ENCODE data around the gene GDF10. TPM values are rescaled to one million over a fixed set of nuclear protein-coding genes. Genes with fewer than 3 reads are reported as not detected.

GDF10 gene
- total and polyA plus RNA-seq, 2 donors (not counting 3 experiments of a cell fraction or from before 2014, with no cell fraction given) = not detected

GRCh38 chr10:47303105-47303504 lies 3.1 kb downstream of the GDF10 start:
- FAIRE-seq (no peak), DNase-seq (ENCODE audit: low read depth, low spot score) (no peak)
- no peaks in the 10 kb centered on the region for H4K20me1 ChIP-seq (replicated peaks; ENCODE audit: control insufficient read depth, extremely low read depth, insufficient read depth, low read length)
- no peaks in the 10 kb centered on the region for H3K9me1 ChIP-seq (replicated peaks; ENCODE audit: control insufficient read depth, extremely low read depth, insufficient read depth, low read length)
- no peak overlapping the region for H2AFZ ChIP-seq (ENCODE audit: low read depth, low read length)
- H3K79me2 ChIP-seq (ENCODE audit: control insufficient read depth, insufficient read depth, low read length) = no peaks in the 10 kb centered on the region
- H3K27ac ChIP-seq (ENCODE audit: insufficient read depth, low read depth, low read length) = no peak overlapping the region
- H3K4me2 ChIP-seq (ENCODE audit: insufficient read depth, low read length) = no peak overlapping the region
- BruUV-seq (replicated peaks) = no TSS peak
- dilution Hi-C loops (cut with MboI; ENCODE audit: extremely low pct_ligation_motif_present, low sequenced_read_pairs) = no loop called here
- POLR2A ChIA-PET = no interaction called here
- H3K4me3 ChIP-seq (replicated peaks in 1 of 3; ENCODE audit: insufficient read depth in 1 of 3, low read depth in 1 of 3, low read length in 3 of 3) = no peak overlapping the region
- no peak overlapping the region for H3K9ac ChIP-seq (replicated peaks; ENCODE audit: extremely low read depth, insufficient read depth, low read length)
- H3K4me1 ChIP-seq (ENCODE audit: control insufficient read depth, extremely low read depth, insufficient read depth, low read length) = no peaks in the 10 kb centered on the region
- H3K36me3 ChIP-seq (ENCODE audit: control insufficient read depth in 2 of 2, extremely low read depth in 1 of 2, insufficient read depth in 2 of 2, low read length in 2 of 2) = no peaks in the 10 kb centered on the region
- no peak for TF ChIP-seq POLR2A (IDR thresholded peaks at IDR 0.05; ENCODE audit: low read depth, low read length)
- TF ChIP-seq CTCF (IDR thresholded peaks at IDR 0.05; ENCODE audit: extremely low read depth in 1 of 2, insufficient read depth in 1 of 2, low read depth in 1 of 2, low read length in 2 of 2) = no peak
- TF ChIP-seq GATA2 (IDR thresholded peaks at IDR 0.05; ENCODE audit: insufficient read depth, insufficient read length, low read depth, low read length) = no peak
- TF ChIP-seq POLR2AphosphoS5 (IDR thresholded peaks at IDR 0.05; ENCODE audit: insufficient read depth, low read depth, low read length) = no peak
- TF ChIP-seq MAX (IDR thresholded peaks at IDR 0.05; ENCODE audit: insufficient read depth, insufficient read length) = no peak
- TF ChIP-seq FOS (IDR thresholded peaks at IDR 0.05; ENCODE audit: borderline replicate concordance, insufficient read depth, low read length) = no peak
- no peak for TF ChIP-seq JUN (IDR thresholded peaks at IDR 0.05; ENCODE audit: borderline replicate concordance, insufficient read depth, insufficient read length, low read depth)
- TF ChIP-seq MYC (IDR thresholded peaks at IDR 0.05; ENCODE audit: low read depth, low read length) = no peak
- no peak for TF ChIP-seq EZH2 (IDR thresholded peaks at IDR 0.05; ENCODE audit: borderline replicate concordance, low read depth, low read length, severe bottlenecking)
- CTCF ChIA-PET = interaction anchor here (0.9 to 1.9 kb wide), 3 partner anchors 9 to 256 kb away, joined by 3 to 10 read pairs (median 6); no protein-coding TSS in a partner anchor
- no peaks in the 10 kb centered on the region for H3K9me3 ChIP-seq (replicated peaks; ENCODE audit: control insufficient read depth, insufficient read depth, low read length)
- intact Hi-C loops (cut with micrococcal nuclease) = no loop called here
- peaks cover 15 to 16% of the 10 kb centered on the region in 2 experiments for H3K27me3 ChIP-seq (ENCODE audit: control insufficient read depth in 2 of 2, insufficient read depth in 2 of 2, low read length in 2 of 2)
